ENCODE results near the gene SNIP1. TPM values are rescaled to one million over a fixed set of nuclear protein-coding genes. Genes with fewer than 3 reads are reported as not detected.

Gene SNIP1
- total and polyA plus RNA-seq, 10 of the 15 experiments (the other 5 are each of a cell fraction or from before 2014, with no cell fraction given), result 2.7 to 22.4 (median 10.1) TPM

GRCh38 chr1:37553927-37554808, at the start of gene SNIP1 (continued):
- no peak for TF ChIP-seq REST (IDR thresholded peaks at IDR 0.05; ENCODE audit: low read depth, low read length)
- no peak for TF ChIP-seq IRF5 (IDR thresholded peaks at IDR 0.05; ENCODE audit: borderline replicate concordance)
- TF ChIP-seq SIX5 (IDR thresholded peaks at IDR 0.05; ENCODE audit: low read depth, low read length, severe bottlenecking), result peak; percentile 69
- peak; percentile 68; the same call in 1 of the 2 replicates for TF ChIP-seq CHD2 (IDR thresholded peaks at IDR 0.05; ENCODE audit: borderline replicate concordance, low read depth, low read length)
- peak; percentile 45; the same call in 1 of the 2 replicates for TF ChIP-seq TBL1XR1 (IDR thresholded peaks at IDR 0.05; ENCODE audit: low read depth, low read length)
- TF ChIP-seq E4F1 (IDR thresholded peaks at IDR 0.05; ENCODE audit: borderline replicate concordance, partially characterized antibody), result peak; percentile 55
- peak; percentile 83 for TF ChIP-seq FOXM1 (IDR thresholded peaks at IDR 0.05; ENCODE audit: low read depth, low read length)
- TF ChIP-seq ZNF384 (IDR thresholded peaks at IDR 0.05; ENCODE audit: borderline replicate concordance, low read depth, low read length), result no peak
- TF ChIP-seq POLR2AphosphoS5 (IDR thresholded peaks at IDR 0.05; ENCODE audit: low read length), result peak; percentile 88
- TF ChIP-seq LARP7 (IDR thresholded peaks at IDR 0.05), result peak; percentile 33; the same call in 1 of the 2 replicates
- peak; percentile 94 for TF ChIP-seq CREB1 (IDR thresholded peaks at IDR 0.05; ENCODE audit: low read depth)
- peak; percentile 52; the same call in 1 of the 2 replicates for TF ChIP-seq ATF7 (IDR thresholded peaks at IDR 0.05; ENCODE audit: low read depth)
- no peak for TF ChIP-seq RBBP5 (conservative IDR thresholded peaks at IDR 0.05)
- peak; percentile 97 for TF ChIP-seq ZBTB40 (IDR thresholded peaks at IDR 0.05; ENCODE audit: borderline replicate concordance)
- peak; percentile 74; the same call in 1 of the 2 replicates for TF ChIP-seq ATF3 (IDR thresholded peaks at IDR 0.05; ENCODE audit: borderline replicate concordance, extremely low read depth, low read depth, low read length)
- TF ChIP-seq SPI1 (IDR thresholded peaks at IDR 0.05; ENCODE audit: borderline replicate concordance, insufficient read depth, low read depth, low read length), result peak; percentile 40; the same call in 1 of the 2 replicates
